ENCODE results near the gene FBXL14.

The FBXL14 gene

GRCh38 chr12:1594261-1595025 is at the start of gene FBXL14:
TSS of gene FBXL14 (minus strand) at chr12:1594581. CDS start at chr12:1594066, 515 bp downstream.
- DNase-seq, result peak; percentile 93

- DNase-seq, result no peak
Observed at GRCh38 chr12:1643905-1644533, 49.6 kb upstream of the FBXL14 start.

- DNase-seq, result no peak
Observed at GRCh38 chr12:1643043-1643442, 48.7 kb upstream of the FBXL14 start.

- no peak for DNase-seq
Observed at GRCh38 chr12:1642513-1642912, 48.1 kb upstream of the FBXL14 start.

GRCh38 chr12:1640328-1641234 is 46.2 kb upstream of the FBXL14 start:
- DNase-seq, result no peak

GRCh38 chr12:1639538-1639937 is 45.2 kb upstream of the FBXL14 start:
- DNase-seq, result no peak

- no peak for DNase-seq
Observed at GRCh38 chr12:1638203-1638602, 43.8 kb upstream of the FBXL14 start.

- DNase-seq, result no peak
Observed at GRCh38 chr12:1635301-1636095, 41.1 kb upstream of the FBXL14 start.

- DNase-seq, result peak; percentile 69
Observed at GRCh38 chr12:1634590-1635191, 40.3 kb upstream of the FBXL14 start.

GRCh38 chr12:1634149-1634548 is 39.8 kb upstream of the FBXL14 start:
- no peak for DNase-seq

- DNase-seq, result no peak
Observed at GRCh38 chr12:1633459-1633858, 39.1 kb upstream of the FBXL14 start.

GRCh38 chr12:1632702-1633101 is 38.3 kb upstream of the FBXL14 start:
- no peak for DNase-seq

- no peak for DNase-seq
Observed at GRCh38 chr12:1630827-1631591, 36.6 kb upstream of the FBXL14 start.

- peak; percentile 22 for DNase-seq
Observed at GRCh38 chr12:1630133-1630826, 35.9 kb upstream of the FBXL14 start.

- DNase-seq, result no peak
Observed at GRCh38 chr12:1629338-1630132, 35.2 kb upstream of the FBXL14 start.

GRCh38 chr12:1628666-1629337 is 34.4 kb upstream of the FBXL14 start, which contains the start of gene WNT5B:
TSS of gene WNT5B (plus strand) at chr12:1629231. CDS start at chr12:1631355, 2,124 bp downstream.
- DNase-seq, result no peak

- no peak for DNase-seq
Observed at GRCh38 chr12:1622406-1622805, 28.0 kb upstream of the FBXL14 start.

GRCh38 chr12:1620092-1620491 is 25.7 kb upstream of the FBXL14 start:
- DNase-seq, result no peak

- no peak for DNase-seq
Observed at GRCh38 chr12:1619587-1619986, 25.2 kb upstream of the FBXL14 start.
